Stimulated activated CD4-positive, alpha-beta T cell treated with anti-CD3 and anti-CD28 coated beads, Interleukin-15, amount 100 ng/mL, for 24 hours (primary cell): ENCODE results near the gene LTC4S.

Source experiments
- DNase-seq: peaks from one replicate; pipeline ENCODE4 v3.0.0-alpha.2; 2020

LTC4S gene

GRCh38 chr5:179795863-179796833, 2.4 kb downstream of the LTC4S start:
- peak; percentile 81 for DNase-seq

GRCh38 chr5:179796877-179797608, 3.3 kb downstream of the LTC4S start:
- DNase-seq, result no peak

- DNase-seq, result no peak
These were observed 4.0 kb downstream of the LTC4S start for GRCh38 chr5:179797741-179798140.

GRCh38 chr5:179798144-179798770, 4.5 kb downstream of the LTC4S start:
- DNase-seq, result no peak

GRCh38 chr5:179798771-179799643, 5.2 kb downstream of the LTC4S start:
- no peak for DNase-seq

- DNase-seq, result no peak
These were observed 5.8 kb downstream of the LTC4S start for GRCh38 chr5:179799644-179799973.

- DNase-seq, result no peak
These were observed 6.4 kb downstream of the LTC4S start for GRCh38 chr5:179800071-179800695.

- DNase-seq, result no peak
These were observed 7.0 kb downstream of the LTC4S start for GRCh38 chr5:179800696-179801201.

- DNase-seq, result peak; percentile 90
These were observed 7.8 kb downstream of the LTC4S start for GRCh38 chr5:179801304-179802206.

- DNase-seq, result no peak
These were observed 8.6 kb downstream of the LTC4S start for GRCh38 chr5:179802207-179802883.

GRCh38 chr5:179802950-179803562, 9.3 kb downstream of the LTC4S start:
- no peak for DNase-seq

GRCh38 chr5:179803651-179804554, 10.1 kb downstream of the LTC4S start:
- DNase-seq, result peak; percentile 75

- DNase-seq, result no peak
These were observed 10.8 kb downstream of the LTC4S start for GRCh38 chr5:179804555-179804947.

- DNase-seq, result no peak
These were observed 11.3 kb downstream of the LTC4S start for GRCh38 chr5:179805070-179805528.

GRCh38 chr5:179805529-179806249, 11.9 kb downstream of the LTC4S start:
- peak; percentile 62 for DNase-seq

- peak; percentile 76 for DNase-seq
These were observed 12.7 kb downstream of the LTC4S start, which contains the start of gene MGAT4B for GRCh38 chr5:179806250-179807048. MGAT4B (minus strand) TSS chr5:179806866; CDS start chr5:179806583, 283 bp downstream.
